HL-60 (cell line): ENCODE results near the gene ZNF19.

Experiments
- DNase-seq, 2 experiments: peaks; one replicate each; pipeline ENCODE4 v3.0.0-alpha.2; 2010 to 2020; ENCODE audit warnings: low read depth in 1 of 2, low spot score in 1 of 2
- H3K27ac ChIP-seq: fragments of 250-450 bp; sonication (Bioruptor Pico); replicated peaks from 2 replicates; pipeline ENCODE4 v1.5.1; 2020; ENCODE audit warnings: mild to moderate bottlenecking, moderate library complexity
- H3K27me3 ChIP-seq: fragments of 250-450 bp; sonication (Bioruptor Pico); 2 replicates; pipeline ENCODE4 v1.5.1; 2021; ENCODE audit warnings: mild to moderate bottlenecking, moderate library complexity; ENCODE audit not compliant: insufficient read depth, poor library complexity, severe bottlenecking
- H3K4me3 ChIP-seq: replicated peaks from 2 replicates; pipeline ENCODE4 v1.5.1; 2011; ENCODE audit warnings: mild to moderate bottlenecking, control low read depth, low read length; ENCODE audit not compliant: insufficient read depth
- GABPA ChIP-seq: IDR thresholded peaks from 2 replicates; pipeline ENCODE4 v1.6.1; 2012; ENCODE audit warnings: low read depth
- POLR2AphosphoS5 ChIP-seq: IDR thresholded peaks from 2 replicates; pipeline ENCODE4 v1.6.1; 2012; ENCODE audit warnings: low read depth
- SPI1 ChIP-seq: IDR thresholded peaks from 2 replicates; pipeline ENCODE4 v1.6.1; 2012; ENCODE audit warnings: low read depth, mild to moderate bottlenecking, borderline replicate concordance
- TF ChIP-seq, protein P1 (sequence below): IDR thresholded peaks from 2 replicates; pipeline ENCODE4 v1.6.1; 2012; ENCODE audit warnings: low read depth; ENCODE audit not compliant: insufficient replicate concordance
- TF ChIP-seq, protein P2 (sequence below): IDR thresholded peaks from one replicate; pipeline ENCODE4 v1.5.1; 2011; ENCODE audit warnings: low read length, control low read depth, inconsistent platforms; ENCODE audit not compliant: insufficient read depth

Gene ZNF19

DNA sequence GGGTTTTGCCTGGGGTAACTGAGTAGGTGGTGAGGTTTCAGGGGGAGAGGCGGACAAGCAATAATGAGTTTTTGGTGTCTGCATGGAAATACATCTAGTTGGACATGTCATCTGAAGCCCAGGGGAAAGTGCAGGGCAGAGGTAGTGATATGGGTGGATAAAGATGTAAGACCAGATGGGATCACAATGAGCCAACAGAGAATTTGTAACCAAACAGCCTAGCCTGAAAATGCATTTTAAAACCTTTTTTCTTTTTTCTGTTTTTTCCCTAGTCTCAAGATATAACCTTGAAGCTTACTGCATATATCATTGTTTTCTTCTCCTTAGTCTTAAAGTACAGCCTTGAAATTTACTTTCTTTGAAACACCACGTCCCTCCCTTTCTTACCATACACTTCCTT lies 3.7 kb upstream of the ZNF19 start:
- no peak overlapping the region for H3K4me3 ChIP-seq
- H3K27me3 ChIP-seq: no peaks in the 10 kb centered on the region
- DNase-seq: no peak
- no peak overlapping the region for H3K27ac ChIP-seq
- TF ChIP-seq GABPA (no peak), POLR2AphosphoS5 (no peak), SPI1 (no peak)
- TF ChIP-seq, protein P1, sequence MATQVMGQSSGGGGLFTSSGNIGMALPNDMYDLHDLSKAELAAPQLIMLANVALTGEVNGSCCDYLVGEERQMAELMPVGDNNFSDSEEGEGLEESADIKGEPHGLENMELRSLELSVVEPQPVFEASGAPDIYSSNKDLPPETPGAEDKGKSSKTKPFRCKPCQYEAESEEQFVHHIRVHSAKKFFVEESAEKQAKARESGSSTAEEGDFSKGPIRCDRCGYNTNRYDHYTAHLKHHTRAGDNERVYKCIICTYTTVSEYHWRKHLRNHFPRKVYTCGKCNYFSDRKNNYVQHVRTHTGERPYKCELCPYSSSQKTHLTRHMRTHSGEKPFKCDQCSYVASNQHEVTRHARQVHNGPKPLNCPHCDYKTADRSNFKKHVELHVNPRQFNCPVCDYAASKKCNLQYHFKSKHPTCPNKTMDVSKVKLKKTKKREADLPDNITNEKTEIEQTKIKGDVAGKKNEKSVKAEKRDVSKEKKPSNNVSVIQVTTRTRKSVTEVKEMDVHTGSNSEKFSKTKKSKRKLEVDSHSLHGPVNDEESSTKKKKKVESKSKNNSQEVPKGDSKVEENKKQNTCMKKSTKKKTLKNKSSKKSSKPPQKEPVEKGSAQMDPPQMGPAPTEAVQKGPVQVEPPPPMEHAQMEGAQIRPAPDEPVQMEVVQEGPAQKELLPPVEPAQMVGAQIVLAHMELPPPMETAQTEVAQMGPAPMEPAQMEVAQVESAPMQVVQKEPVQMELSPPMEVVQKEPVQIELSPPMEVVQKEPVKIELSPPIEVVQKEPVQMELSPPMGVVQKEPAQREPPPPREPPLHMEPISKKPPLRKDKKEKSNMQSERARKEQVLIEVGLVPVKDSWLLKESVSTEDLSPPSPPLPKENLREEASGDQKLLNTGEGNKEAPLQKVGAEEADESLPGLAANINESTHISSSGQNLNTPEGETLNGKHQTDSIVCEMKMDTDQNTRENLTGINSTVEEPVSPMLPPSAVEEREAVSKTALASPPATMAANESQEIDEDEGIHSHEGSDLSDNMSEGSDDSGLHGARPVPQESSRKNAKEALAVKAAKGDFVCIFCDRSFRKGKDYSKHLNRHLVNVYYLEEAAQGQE: no peak
- TF ChIP-seq, protein P2, sequence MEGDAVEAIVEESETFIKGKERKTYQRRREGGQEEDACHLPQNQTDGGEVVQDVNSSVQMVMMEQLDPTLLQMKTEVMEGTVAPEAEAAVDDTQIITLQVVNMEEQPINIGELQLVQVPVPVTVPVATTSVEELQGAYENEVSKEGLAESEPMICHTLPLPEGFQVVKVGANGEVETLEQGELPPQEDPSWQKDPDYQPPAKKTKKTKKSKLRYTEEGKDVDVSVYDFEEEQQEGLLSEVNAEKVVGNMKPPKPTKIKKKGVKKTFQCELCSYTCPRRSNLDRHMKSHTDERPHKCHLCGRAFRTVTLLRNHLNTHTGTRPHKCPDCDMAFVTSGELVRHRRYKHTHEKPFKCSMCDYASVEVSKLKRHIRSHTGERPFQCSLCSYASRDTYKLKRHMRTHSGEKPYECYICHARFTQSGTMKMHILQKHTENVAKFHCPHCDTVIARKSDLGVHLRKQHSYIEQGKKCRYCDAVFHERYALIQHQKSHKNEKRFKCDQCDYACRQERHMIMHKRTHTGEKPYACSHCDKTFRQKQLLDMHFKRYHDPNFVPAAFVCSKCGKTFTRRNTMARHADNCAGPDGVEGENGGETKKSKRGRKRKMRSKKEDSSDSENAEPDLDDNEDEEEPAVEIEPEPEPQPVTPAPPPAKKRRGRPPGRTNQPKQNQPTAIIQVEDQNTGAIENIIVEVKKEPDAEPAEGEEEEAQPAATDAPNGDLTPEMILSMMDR: no peak

DNA sequence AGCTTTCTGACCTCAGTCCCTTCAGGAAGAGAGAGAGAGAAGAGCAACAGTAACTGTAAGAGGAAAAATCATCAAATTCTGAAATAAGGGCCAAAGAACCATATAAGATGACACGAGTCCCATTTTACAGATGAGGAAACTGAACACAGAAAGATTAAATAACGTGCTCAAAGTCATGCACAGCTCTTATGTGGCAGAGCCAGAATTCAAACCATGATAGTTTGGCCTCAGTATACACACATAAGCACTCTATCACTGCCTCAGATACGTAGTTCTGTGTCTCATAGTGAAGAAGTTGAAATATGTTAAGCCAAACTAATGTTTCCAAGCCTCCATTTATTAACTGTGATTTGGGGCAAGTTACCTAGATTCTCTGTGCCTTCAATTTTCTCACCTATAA lies 1.9 kb upstream of the ZNF19 start:
- no peak overlapping the region for H3K27ac ChIP-seq
- TF ChIP-seq, protein P1: no peak
- no peak for TF ChIP-seq POLR2AphosphoS5
- no peak for TF ChIP-seq SPI1
- no peak for TF ChIP-seq GABPA
- TF ChIP-seq, protein P2: no peak
- H3K4me3 ChIP-seq: no peak overlapping the region
- no peak for DNase-seq
- no peaks in the 10 kb centered on the region for H3K27me3 ChIP-seq

DNA sequence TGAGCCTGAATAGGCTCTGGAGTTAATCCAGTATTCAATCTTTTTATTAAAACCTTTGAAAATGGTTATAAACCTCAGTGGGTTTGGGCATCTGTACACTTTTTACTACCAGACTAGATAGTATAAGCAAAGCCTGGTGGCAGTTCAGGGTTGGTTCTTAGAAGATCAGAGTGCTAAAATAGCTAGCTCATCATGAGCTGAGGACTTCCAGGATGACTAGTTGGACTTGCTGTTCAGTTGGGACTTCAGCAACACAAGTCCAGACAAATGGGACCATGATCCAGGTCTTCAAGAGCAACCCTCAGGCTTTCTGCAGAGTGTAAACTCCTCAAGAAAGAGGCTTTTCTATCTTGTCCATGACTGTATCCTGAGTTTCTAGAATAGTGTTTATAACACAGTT lies 1.2 kb upstream of the ZNF19 start:
- H3K27me3 ChIP-seq: no peaks in the 10 kb centered on the region
- H3K4me3 ChIP-seq: no peak overlapping the region
- no peak overlapping the region for H3K27ac ChIP-seq
- TF ChIP-seq, protein P1: no peak
- TF ChIP-seq GABPA (no peak), POLR2AphosphoS5 (no peak), SPI1 (no peak)
- TF ChIP-seq, protein P2: no peak
- DNase-seq: no peak
